IMR-90 (cell line): ENCODE results near the gene FLT4. TPM values are rescaled to one million over a fixed set of nuclear protein-coding genes. Genes with fewer than 3 reads are reported as not detected.

Experiments
- ATAC-seq: fragments of 200-7000 bp; cut with Tn5 transposase; 2 replicates; pipeline ENCODE4 v1.9.1; 2020; ENCODE audit warnings: low read depth, mild to moderate bottlenecking, moderate library complexity
- BruUV-seq: library from RNA; stranded (reverse); fragments of 400-500 nt; replicated peaks from 2 replicates; lab custom pipeline; 2021; lab: Mats Ljungman, UMichigan
- CTCF ChIA-PET: fragments of 300-600 bp; formaldehyde crosslinking; extraction: SDS; loops from one replicate; lab custom pipeline; 2021; ENCODE audit warnings: antibody characterized with exemption; lab: Yijun Ruan, JAX
- POLR2A ChIA-PET: fragments of 300-600 bp; sonication (Branson Sonifier 250); formaldehyde crosslinking; loops from one replicate; lab custom pipeline; 2022; ENCODE audit warnings: antibody characterized with exemption; ENCODE audit not compliant: unreplicated experiment; lab: Charles Lee
- DNase-seq: peaks from one replicate; pipeline ENCODE4 v3.0.0; 2013
- H2AFZ ChIP-seq: replicated peaks from 2 replicates; pipeline ENCODE3; 2013; ENCODE audit warnings: low read length, mild to moderate bottlenecking; ENCODE audit not compliant: poor library complexity
- H2AK5ac ChIP-seq: 2 replicates; pipeline ENCODE4 v1.6.1; 2013; ENCODE audit warnings: low read depth, low read length, inconsistent platforms
- H2AK9ac ChIP-seq: replicated peaks from 2 replicates; pipeline ENCODE3; 2013; ENCODE audit warnings: mild to moderate bottlenecking, low read depth, low read length, moderate library complexity; ENCODE audit not compliant: poor library complexity
- H2BK120ac ChIP-seq: 2 replicates; pipeline ENCODE4 v1.6.1; 2013; ENCODE audit warnings: low read depth, low read length, inconsistent platforms
- H2BK15ac ChIP-seq: 3 replicates; pipeline ENCODE4 v1.6.1; 2013; ENCODE audit warnings: low read depth, low read length, inconsistent platforms
- H2BK20ac ChIP-seq: 2 replicates; pipeline ENCODE4 v1.6.1; 2013; ENCODE audit warnings: low read depth, mild to moderate bottlenecking, inconsistent platforms, low read length, moderate library complexity
- H2BK5ac ChIP-seq: 2 replicates; pipeline ENCODE4 v1.6.1; 2013; ENCODE audit warnings: mild to moderate bottlenecking, low read depth, low read length, inconsistent platforms; ENCODE audit not compliant: poor library complexity, severe bottlenecking
- H3K14ac ChIP-seq: replicated peaks from 2 replicates; pipeline ENCODE4 v1.6.1; 2013; ENCODE audit warnings: low read depth, low read length, inconsistent platforms
- H3K18ac ChIP-seq: 2 replicates; pipeline ENCODE4 v1.6.1; 2013; ENCODE audit warnings: low read depth, low read length, control low read depth
- H3K23ac ChIP-seq: 2 replicates; pipeline ENCODE4 v1.6.1; 2013; ENCODE audit warnings: low read depth, low read length, inconsistent platforms
- H3K27ac ChIP-seq: 2 replicates; pipeline ENCODE4 v1.5.1; 2013; ENCODE audit warnings: mild to moderate bottlenecking, control low read depth, low read length; ENCODE audit not compliant: insufficient read depth
- H3K27me3 ChIP-seq: 2 replicates; pipeline ENCODE4 v1.6.1; 2013; ENCODE audit warnings: low read length; ENCODE audit not compliant: control insufficient read depth, insufficient read depth
- H3K36me3 ChIP-seq: 2 replicates; pipeline ENCODE4 v1.6.1; 2013; ENCODE audit warnings: low read length, mixed read lengths; ENCODE audit not compliant: control insufficient read depth, insufficient read depth
- H3K4ac ChIP-seq: 2 replicates; pipeline ENCODE4 v1.6.1; 2013; ENCODE audit warnings: low read depth, low read length, inconsistent platforms
- H3K4me1 ChIP-seq: 2 replicates; pipeline ENCODE4 v1.6.1; 2013; ENCODE audit warnings: low read length, mixed read lengths; ENCODE audit not compliant: control insufficient read depth, insufficient read depth
- H3K4me2 ChIP-seq: 2 replicates; pipeline ENCODE4 v1.6.1; 2013; ENCODE audit warnings: low read depth, mild to moderate bottlenecking, control low read depth, low read length, moderate library complexity
- H3K4me3 ChIP-seq: 2 replicates; pipeline ENCODE4 v1.5.1; 2013; ENCODE audit warnings: low read depth, mild to moderate bottlenecking, control low read depth, low read length, moderate library complexity; ENCODE audit not compliant: insufficient read depth
- H3K56ac ChIP-seq: 2 replicates; pipeline ENCODE4 v1.6.1; 2013; ENCODE audit warnings: low read length, inconsistent platforms; ENCODE audit not compliant: insufficient read depth; ENCODE audit errors: extremely low read depth
- H3K79me1 ChIP-seq, 2 experiments: 2 replicates each; pipeline ENCODE4 v1.6.1; 2013; ENCODE audit warnings: low read length in 2 of 2, inconsistent platforms in 1 of 2, low read depth in 1 of 2
- H3K9ac ChIP-seq: 2 replicates; pipeline ENCODE4 v1.6.1; 2013; ENCODE audit warnings: low read depth, low read length, control low read depth
- H3K9me1 ChIP-seq: 2 replicates; pipeline ENCODE4 v1.6.1; 2013; ENCODE audit warnings: low read length, inconsistent platforms; ENCODE audit not compliant: insufficient read depth
- H3K9me3 ChIP-seq: 2 replicates; pipeline ENCODE4 v1.6.1; 2013; ENCODE audit warnings: low read length; ENCODE audit not compliant: control insufficient read depth, insufficient read depth
- H4K20me1 ChIP-seq: 2 replicates; pipeline ENCODE4 v1.6.1; 2013; ENCODE audit warnings: low read length, inconsistent platforms; ENCODE audit not compliant: insufficient read depth
- H4K5ac ChIP-seq: 2 replicates; pipeline ENCODE4 v1.6.1; 2013; ENCODE audit warnings: mild to moderate bottlenecking, low read depth, low read length, control low read depth
- H4K8ac ChIP-seq, 2 experiments: 2 replicates each; pipeline ENCODE4 v1.6.1; 2013; ENCODE audit warnings: low read depth in 2 of 2, low read length in 2 of 2, control low read depth in 1 of 2, inconsistent platforms in 1 of 2
- H4K91ac ChIP-seq: 2 replicates; pipeline ENCODE4 v1.6.1; 2013; ENCODE audit warnings: low read depth, low read length, inconsistent platforms; ENCODE audit not compliant: insufficient read depth
- BHLHE40 ChIP-seq: fragments of 150-350 bp; IDR thresholded peaks from 2 replicates; pipeline ENCODE4 v1.6.1; 2016; ENCODE audit warnings: mild to moderate bottlenecking, low read depth, low read length
- FOS ChIP-seq: fragments of 150-350 bp; IDR thresholded peaks from 2 replicates; pipeline ENCODE4 v1.6.1; 2016; ENCODE audit warnings: low read depth, low read length
- RCOR1 ChIP-seq: IDR thresholded peaks from 2 replicates; pipeline ENCODE4 v1.6.1; 2012; ENCODE audit warnings: mild to moderate bottlenecking, low read length, improper control_type of control experiment; ENCODE audit not compliant: insufficient replicate concordance
- SMC3 ChIP-seq: fragments of 150-350 bp; IDR thresholded peaks from 2 replicates; pipeline ENCODE4 v1.6.1; 2016; ENCODE audit warnings: low read depth, mild to moderate bottlenecking, antibody characterized with exemption, low read length, moderate library complexity
- WGBS, 2 experiments: methylation state at CpG; one replicate each; pipeline versions ENCODE4 v1.1.5 to v1.1.7; 2013; ENCODE audit warnings: missing lambda C conversion rate in 2 of 2; ENCODE audit not compliant: insufficient read length in 1 of 2; ENCODE audit errors: extremely low coverage in 2 of 2; 5-methylcytosine and 5-hydroxymethylcytosine counted together
- dilution Hi-C: fragments of 300-500 bp; cut with HindIII; formaldehyde crosslinking; loops from one replicate; pipeline ENCODE4 v1.14.3; 2018; ENCODE audit warnings: low sequenced_read_pairs; ENCODE audit not compliant: unreplicated experiment
- in situ Hi-C: fragments of 300-500 bp; cut with MboI; formaldehyde crosslinking; loops from 3 replicates; pipeline ENCODE4 v1.14.3; 2019; ENCODE audit warnings: low sequenced_read_pairs, inconsistent platforms, mixed read lengths
- intact Hi-C: fragments of 100-400 bp; cut with micrococcal nuclease; formaldehyde crosslinking; loops from 2 replicates; pipeline ENCODE4 v1.10.0; 2022
- polyA plus RNA-seq, 3 experiments: library from polyadenylated mRNA; depleted of rRNA; stranded (reverse); fragments of >200 nt; gene quantifications; 2 replicates each; pipeline ENCODE4 v1.2.3, GENCODE V29; 2012; ENCODE audit warnings: low replicate concordance in 1 of 3
- total RNA-seq: library from RNA; depleted of rRNA; stranded (reverse); fragments of >200 nt; gene quantifications from 2 replicates; pipeline ENCODE4 v1.2.3, GENCODE V29; 2012
- TF ChIP-seq, protein P1 (sequence below): fragments of 150-350 bp; IDR thresholded peaks from 2 replicates; pipeline ENCODE4 v1.6.1; 2017; ENCODE audit warnings: mild to moderate bottlenecking, antibody characterized with exemption, low read length, low read depth

FLT4 gene
- total and polyA plus RNA-seq, 2 of the 4 experiments (the other 2 are of a cell fraction): under 0.01 to 0.07 TPM

GRCh38 chr5:180625791-180626660 lies 23.4 kb downstream of the FLT4 start:
- intact Hi-C loops (no loop called here), dilution Hi-C loops (no loop called here), in situ Hi-C loops (no loop called here)
- Histone ChIP-seq H3K14ac (no peak overlapping the region), H3K4me3 (no peak overlapping the region), H3K9me3 (no peaks in the 10 kb centered on the region), H2BK15ac (no peak overlapping the region), H3K27me3 (peaks cover 2% of the 10 kb centered on the region; the same call in 1 of the 2 replicates), H3K9me1 (no peaks in the 10 kb centered on the region), H3K56ac (no peak overlapping the region), H2AK5ac (no peak overlapping the region), H3K4ac (no peak overlapping the region), H2AFZ (no peak overlapping the region), H3K4me2 (no peak overlapping the region), H3K36me3 (no peaks in the 10 kb centered on the region), H3K9ac (no peak overlapping the region), H2BK5ac (no peak overlapping the region), H3K18ac (no peak overlapping the region), H4K5ac (no peak overlapping the region), H2AK9ac (no peak overlapping the region), H3K23ac (no peak overlapping the region), H2BK20ac (no peak overlapping the region), H4K8ac (no peak overlapping the region), H3K27ac (no peak overlapping the region), H4K91ac (no peak overlapping the region), H2BK120ac (no peak overlapping the region), H3K79me1 (no peaks in the 10 kb centered on the region), H3K4me1 (no peaks in the 10 kb centered on the region), H4K20me1 (no peaks in the 10 kb centered on the region; the same call in 1 of the 2 replicates)
- TF ChIP-seq SMC3 (no peak), FOS (no peak), RCOR1 (no peak), BHLHE40 (no peak)
- TF ChIP-seq, protein P1, sequence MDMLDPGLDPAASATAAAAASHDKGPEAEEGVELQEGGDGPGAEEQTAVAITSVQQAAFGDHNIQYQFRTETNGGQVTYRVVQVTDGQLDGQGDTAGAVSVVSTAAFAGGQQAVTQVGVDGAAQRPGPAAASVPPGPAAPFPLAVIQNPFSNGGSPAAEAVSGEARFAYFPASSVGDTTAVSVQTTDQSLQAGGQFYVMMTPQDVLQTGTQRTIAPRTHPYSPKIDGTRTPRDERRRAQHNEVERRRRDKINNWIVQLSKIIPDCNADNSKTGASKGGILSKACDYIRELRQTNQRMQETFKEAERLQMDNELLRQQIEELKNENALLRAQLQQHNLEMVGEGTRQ: no peak
- ChIA-PET POLR2A (no interaction called here), CTCF (no interaction called here)
- BruUV-seq: no TSS peak
- WGBS, 2 experiments: 87% methylated on average over 3 of the region's 25 CpGs; no CpG with 5 or more reads in 1 of the 2 experiments
- no peak for DNase-seq
- no peak for ATAC-seq
